GM18507 (cell line): ENCODE results near the gene FNDC3B.
A peak's percentile ranks its signal among the peaks of the same experiment; 100 is the strongest.

Source experiments
- DNase-seq: peaks from one replicate; pipeline ENCODE4 v3.0.0; 2011; ENCODE audit warnings: low read depth; ENCODE audit not compliant: insufficient read length; ENCODE audit errors: extremely low spot score
- FAIRE-seq: peaks from 2 replicates; lab custom pipeline; 2011; peaks lifted over from hg19 to GRCh38; lab: Jason Lieb, UNC

Gene FNDC3B

GRCh38 chr3:172258624-172259023, 219.2 kb downstream of the FNDC3B start:
- DNase-seq (no peak), FAIRE-seq (no peak)

DNA sequence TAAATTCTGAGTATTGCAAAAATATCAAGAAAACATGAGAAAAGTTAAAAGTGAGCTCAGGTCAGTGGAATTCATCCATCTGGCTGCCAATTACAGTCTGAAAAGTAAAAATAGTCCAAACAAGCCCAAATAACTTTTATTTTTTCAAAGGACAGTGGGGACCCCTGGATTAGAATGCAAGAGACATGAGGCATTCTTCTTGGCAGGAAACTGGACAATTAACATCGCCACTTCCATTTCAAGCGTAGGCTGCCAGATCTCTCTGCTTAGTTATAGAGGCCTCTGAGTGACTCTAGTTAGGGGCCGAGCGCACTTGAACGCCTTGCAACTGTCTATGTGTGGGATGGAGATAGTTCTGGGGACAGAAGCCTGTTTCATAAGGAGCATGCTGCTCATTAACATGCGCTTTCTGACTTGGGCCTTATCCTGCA, 219.7 kb downstream of the FNDC3B start:
- DNase-seq, result no peak
- FAIRE-seq, result no peak

- DNase-seq (no peak), FAIRE-seq (no peak)
These were observed 220.4 kb downstream of the FNDC3B start for GRCh38 chr3:172259726-172260248.

- FAIRE-seq (no peak), DNase-seq (no peak)
These were observed 221.0 kb downstream of the FNDC3B start for GRCh38 chr3:172260381-172260780.

- FAIRE-seq (no peak), DNase-seq (no peak)
These were observed 221.7 kb downstream of the FNDC3B start for GRCh38 chr3:172261054-172261453.

DNA sequence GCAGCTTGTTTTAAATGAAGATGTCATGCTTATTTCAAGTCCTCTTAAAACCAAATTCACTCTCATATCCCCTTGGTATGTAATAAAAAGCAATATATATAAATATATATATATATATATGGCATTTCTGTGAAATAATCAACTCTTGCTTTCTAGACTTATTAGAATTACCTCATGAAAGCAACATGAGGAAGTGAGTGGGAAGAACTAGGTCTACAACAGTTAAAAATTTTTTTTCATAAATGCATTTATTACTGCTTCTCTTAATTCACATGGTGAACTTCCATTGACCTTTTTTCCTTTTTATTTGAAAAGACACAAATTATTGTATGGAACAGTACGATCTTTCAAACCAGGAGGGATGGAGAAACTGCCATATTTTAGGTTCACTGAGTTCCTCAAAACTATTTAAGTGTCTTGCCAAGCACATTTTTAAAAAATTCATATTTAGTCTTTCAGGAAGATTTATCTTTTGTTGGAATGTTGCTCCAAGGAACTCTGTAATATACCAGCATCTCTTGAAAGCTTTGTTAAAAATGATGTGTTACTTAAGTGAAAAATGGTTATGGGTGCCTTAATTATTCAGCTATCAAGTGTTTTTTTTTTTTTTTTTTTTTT, 223.7 kb downstream of the FNDC3B start:
- FAIRE-seq, result peak; percentile 33
- DNase-seq, result no peak

- DNase-seq (no peak), FAIRE-seq (no peak)
These were observed 224.6 kb downstream of the FNDC3B start for GRCh38 chr3:172263781-172264486.

DNA sequence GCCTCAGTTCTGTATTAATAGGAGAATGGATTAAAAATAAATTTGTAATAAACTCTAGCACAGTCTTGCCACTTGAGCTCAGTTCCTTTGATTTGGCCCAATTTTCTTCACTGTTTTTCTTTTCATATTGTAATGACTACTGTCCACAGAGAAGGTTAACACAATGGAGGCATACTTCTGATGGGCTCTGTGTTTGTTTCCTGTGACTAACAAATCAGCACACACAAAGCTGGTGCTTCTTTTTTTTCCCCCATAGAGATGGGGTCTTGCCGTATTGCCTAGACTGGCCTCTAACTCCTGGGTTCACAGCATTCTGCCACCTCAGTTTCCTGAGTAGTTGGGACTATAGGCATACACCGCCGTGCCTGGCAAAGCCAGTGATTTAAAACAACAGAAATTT, 226.7 kb downstream of the FNDC3B start:
- no peak for DNase-seq
- FAIRE-seq, result no peak

GRCh38 chr3:172268425-172268824, 229.0 kb downstream of the FNDC3B start:
- no peak for DNase-seq
- no peak for FAIRE-seq

- FAIRE-seq (no peak), DNase-seq (no peak)
These were observed 229.5 kb downstream of the FNDC3B start for GRCh38 chr3:172268868-172269267.

GRCh38 chr3:172270557-172271166, 231.3 kb downstream of the FNDC3B start:
- peak; percentile 89 for FAIRE-seq
- DNase-seq, result peak; percentile 15

DNA sequence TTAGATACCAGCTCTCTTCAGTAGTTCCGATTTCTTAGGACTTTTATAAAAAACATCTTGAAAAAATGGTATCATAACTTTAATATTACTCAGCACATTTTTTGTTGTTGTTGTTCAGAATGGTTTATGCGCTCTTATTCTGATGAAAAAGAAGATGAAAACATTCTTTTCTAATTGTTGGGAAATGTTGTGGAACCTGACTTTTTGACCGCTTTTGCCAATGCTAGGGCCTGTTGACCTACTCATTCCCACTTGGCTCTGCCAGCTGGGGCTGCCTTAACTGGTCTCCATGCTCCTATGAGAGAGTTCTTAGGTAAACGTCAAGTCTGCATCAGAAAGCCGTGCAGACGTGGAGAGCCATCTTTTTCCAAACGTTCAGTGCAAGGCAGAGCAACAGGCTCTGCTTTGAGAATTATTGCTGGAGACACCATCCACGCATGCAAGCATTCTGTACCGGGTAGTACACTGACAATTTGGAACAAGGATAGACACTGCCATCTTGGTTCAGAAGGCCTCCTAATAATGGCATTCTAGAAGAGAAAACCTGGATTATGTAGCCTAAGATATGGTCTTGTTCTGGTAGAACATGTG, 232.1 kb downstream of the FNDC3B start:
- DNase-seq (no peak), FAIRE-seq (no peak)

DNA sequence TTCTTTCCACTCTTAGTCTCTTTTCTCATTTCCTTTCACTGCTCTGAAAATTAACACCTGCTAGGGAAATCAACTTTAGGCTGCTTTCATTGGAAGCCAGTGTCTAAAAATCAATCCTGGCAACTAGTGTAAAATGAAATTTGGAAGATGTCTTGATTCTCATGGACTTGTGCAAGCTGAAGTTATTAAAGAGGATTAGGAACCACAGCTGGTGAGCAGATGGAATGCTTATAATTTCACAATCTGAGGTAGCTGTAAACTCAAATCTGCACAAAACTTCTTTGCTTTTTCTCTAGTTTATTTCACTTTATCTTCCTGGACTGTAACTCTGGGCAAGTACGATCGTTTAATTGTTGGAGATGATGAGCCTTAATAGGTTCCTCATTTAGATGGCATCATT, 233.3 kb downstream of the FNDC3B start:
- FAIRE-seq (no peak), DNase-seq (no peak)

GRCh38 chr3:172273378-172273777, 234.0 kb downstream of the FNDC3B start:
- no peak for FAIRE-seq
- no peak for DNase-seq

DNA sequence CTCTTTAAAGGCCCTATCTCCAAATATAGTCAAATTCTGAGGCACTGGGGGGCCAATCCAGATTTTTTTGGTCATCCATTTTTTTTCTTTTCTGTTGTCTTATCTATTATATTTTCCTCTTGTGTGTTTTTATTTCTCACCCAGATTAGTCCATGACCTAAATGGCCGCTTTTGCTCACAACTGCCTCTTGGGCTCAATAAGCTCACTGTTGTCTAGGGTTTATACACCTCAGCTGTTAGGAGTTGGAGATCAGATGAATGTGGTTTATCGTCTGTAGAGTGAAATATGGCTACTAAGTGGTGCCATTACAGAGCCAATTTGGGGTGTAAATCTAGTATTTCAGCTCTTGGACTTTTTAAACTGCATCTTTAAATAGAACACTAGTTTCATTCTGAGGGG, 235.5 kb downstream of the FNDC3B start:
- no peak for DNase-seq
- FAIRE-seq, result no peak

DNA sequence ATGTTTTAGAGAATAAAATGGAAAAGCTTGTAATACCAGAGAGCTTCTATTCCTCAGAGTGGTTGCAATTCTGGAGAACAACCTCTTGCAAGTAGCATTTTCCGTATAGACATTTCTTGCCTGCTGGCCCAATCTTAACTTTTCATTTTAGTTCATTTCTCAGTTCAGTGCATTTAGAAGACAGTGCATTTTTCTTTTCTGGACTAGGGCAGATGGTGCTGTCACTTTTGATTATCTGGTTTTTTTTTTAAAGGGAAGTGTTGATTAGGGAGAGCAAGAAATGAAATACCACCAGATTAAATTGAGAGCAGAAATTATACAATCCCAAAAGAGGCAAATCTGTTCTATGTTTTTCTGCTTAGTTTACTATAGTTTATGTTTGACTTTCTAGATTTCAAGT, 236.2 kb downstream of the FNDC3B start:
- no peak for DNase-seq
- no peak for FAIRE-seq

DNA sequence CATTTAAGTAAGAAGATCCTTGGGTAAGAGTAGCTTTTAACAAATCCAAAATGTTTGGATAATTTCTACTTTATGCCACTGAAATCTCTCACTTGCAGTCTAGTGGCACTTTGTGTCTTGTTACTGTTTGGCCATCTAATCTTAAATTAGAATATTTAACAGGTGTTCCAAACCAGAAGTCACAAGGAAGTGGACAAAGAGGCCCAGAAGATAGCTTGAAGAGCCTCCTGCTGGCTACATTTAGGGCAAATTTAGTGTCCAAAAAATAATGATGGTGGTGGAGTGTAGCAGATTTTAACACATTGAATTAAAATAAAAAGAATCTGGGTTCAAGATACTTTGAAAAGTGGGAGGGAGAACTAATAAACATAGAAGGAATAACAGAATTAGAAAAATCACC, 236.7 kb downstream of the FNDC3B start:
- no peak for FAIRE-seq
- DNase-seq, result no peak

GRCh38 chr3:172277151-172277652, 237.8 kb downstream of the FNDC3B start:
- DNase-seq, result no peak
- no peak for FAIRE-seq

DNA sequence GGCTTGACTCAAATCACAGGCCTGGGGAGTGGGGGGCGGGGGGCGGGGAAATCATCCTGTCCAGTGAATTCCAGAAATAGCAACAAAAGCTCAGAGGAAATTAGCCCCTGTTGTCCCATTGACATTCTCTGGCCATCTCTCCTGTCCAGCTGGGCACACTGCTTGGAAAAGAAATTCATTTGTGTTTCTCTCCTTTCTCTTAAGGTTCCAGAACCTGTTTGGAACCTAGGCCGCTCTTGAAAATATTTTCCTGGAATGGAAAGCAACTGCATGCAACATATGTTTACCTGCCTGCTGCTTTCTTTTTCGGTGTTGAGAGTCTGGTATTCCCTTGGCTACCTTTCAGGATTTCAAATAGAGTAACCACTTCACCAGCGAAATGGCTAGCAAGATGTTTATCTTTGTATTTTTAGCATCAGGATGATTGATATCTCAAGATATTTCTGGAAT, 239.8 kb downstream of the FNDC3B start:
- no peak for FAIRE-seq
- no peak for DNase-seq

DNA sequence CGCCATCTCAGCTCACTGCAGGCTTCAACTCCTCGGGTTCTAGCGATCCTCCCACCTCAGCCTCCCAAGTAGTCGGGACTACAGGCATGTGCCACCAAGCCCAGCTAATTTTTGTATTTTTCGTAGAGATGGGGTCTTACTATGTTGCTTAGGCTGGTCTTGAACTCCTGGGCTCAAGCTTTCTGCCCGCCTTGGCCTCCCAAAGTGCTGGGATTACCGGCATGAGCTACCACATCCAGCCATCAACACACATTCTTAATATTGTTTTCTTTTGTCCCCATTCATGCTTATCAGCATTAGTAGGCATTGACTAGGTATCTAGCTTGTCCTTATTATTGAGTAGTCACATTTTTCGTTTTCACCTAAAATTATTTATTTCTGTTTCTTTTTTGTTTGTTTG, 240.6 kb downstream of the FNDC3B start:
- DNase-seq, result no peak
- no peak for FAIRE-seq
